Liver (tissue), 9 donors: Measurements from ENCODE around the gene OR10A5. TPM values are rescaled to one million over a fixed set of nuclear protein-coding genes. Genes with fewer than 3 reads are reported as not detected.

Source experiments
- DNase-seq: peaks from one replicate; pipeline ENCODE4 v3.0.0-alpha.2; 2017; ENCODE audit warnings: low spot score
- H3K27ac ChIP-seq, 2 donors: one replicate each; pipeline ENCODE4 v1.7.0; 2013; ENCODE audit warnings: inconsistent platforms in 2 of 2, low read length in 2 of 2, control low read depth in 1 of 2, low read depth in 1 of 2, mild to moderate bottlenecking in 1 of 2
- H3K27me3 ChIP-seq, 4 donors: one replicate each; pipeline versions ENCODE4 v1.6.1 to v1.7.0; 2013; ENCODE audit warnings: low read length in 3 of 4, inconsistent platforms in 1 of 4, mild to moderate bottlenecking in 1 of 4, moderate library complexity in 1 of 4; ENCODE audit not compliant: control insufficient read depth in 4 of 4, insufficient read depth in 4 of 4
- H3K36me3 ChIP-seq, 4 donors: one replicate each; pipeline versions ENCODE4 v1.6.1 to v1.7.0; 2013; ENCODE audit warnings: low read length in 3 of 4, mild to moderate bottlenecking in 3 of 4, low read depth in 1 of 4, moderate library complexity in 1 of 4; ENCODE audit not compliant: control insufficient read depth in 4 of 4, insufficient read depth in 3 of 4
- H3K4me1 ChIP-seq, 4 donors: one replicate each; pipeline versions ENCODE4 v1.6.1 to v1.7.0; 2013; ENCODE audit warnings: low read length in 3 of 4, mild to moderate bottlenecking in 3 of 4, moderate library complexity in 1 of 4; ENCODE audit not compliant: control insufficient read depth in 4 of 4, insufficient read depth in 4 of 4
- H3K4me3 ChIP-seq, 3 donors: one replicate each; pipeline versions ENCODE4 v1.6.1 to v1.7.0; 2013; ENCODE audit warnings: low read length in 3 of 3, control low read depth in 1 of 3, low read depth in 1 of 3, mild to moderate bottlenecking in 1 of 3
- H3K9ac ChIP-seq, 2 donors: one replicate each; pipeline ENCODE4 v1.7.0; 2013; ENCODE audit warnings: low read length in 2 of 2, mild to moderate bottlenecking in 2 of 2, moderate library complexity in 2 of 2, control low read depth in 1 of 2, low read depth in 1 of 2
- H3K9me3 ChIP-seq, 4 donors: one replicate each; pipeline versions ENCODE4 v1.6.1 to v1.7.0; 2013; ENCODE audit warnings: low read length in 3 of 4; ENCODE audit not compliant: control insufficient read depth in 4 of 4
- ATF3 ChIP-seq: IDR thresholded peaks from 2 replicates; pipeline ENCODE4 v1.6.1; 2016; ENCODE audit warnings: antibody characterized with exemption
- EGR1 ChIP-seq, 2 donors: IDR thresholded peaks; 2 replicates each; pipeline ENCODE4 v1.6.1; 2016 to 2018; ENCODE audit warnings: antibody characterized with exemption in 2 of 2, low read depth in 2 of 2
- FOXA1 ChIP-seq: IDR thresholded peaks from 2 replicates; pipeline ENCODE4 v1.6.1; 2016; ENCODE audit warnings: antibody characterized with exemption
- FOXA2 ChIP-seq: IDR thresholded peaks from 2 replicates; pipeline ENCODE4 v1.6.1; 2016; ENCODE audit warnings: antibody characterized with exemption
- GABPA ChIP-seq, 2 donors: IDR thresholded peaks in 1 of 2; conservative IDR thresholded peaks in 1 of 2; 2 replicates each; pipeline ENCODE4 v1.6.1; 2016; ENCODE audit warnings: antibody characterized with exemption in 2 of 2, mild to moderate bottlenecking in 1 of 2, moderate library complexity in 1 of 2
- HNF4A ChIP-seq, 2 donors: conservative IDR thresholded peaks; 2 replicates each; pipeline ENCODE4 v1.6.1; 2016; ENCODE audit warnings: antibody characterized with exemption in 2 of 2, mild to moderate bottlenecking in 2 of 2
- HNF4G ChIP-seq: IDR thresholded peaks from 2 replicates; pipeline ENCODE4 v1.6.1; 2016; ENCODE audit warnings: antibody characterized with exemption
- JUND ChIP-seq, 2 donors: IDR thresholded peaks; 2 replicates each; pipeline ENCODE4 v1.6.1; 2016; ENCODE audit warnings: antibody characterized with exemption in 2 of 2
- MAX ChIP-seq: IDR thresholded peaks from 2 replicates; pipeline ENCODE4 v1.6.1; 2016; ENCODE audit warnings: antibody characterized with exemption
- NR2F2 ChIP-seq: IDR thresholded peaks from 2 replicates; pipeline ENCODE4 v1.6.1; 2016; ENCODE audit warnings: antibody characterized with exemption
- RAD21 ChIP-seq, 2 donors: IDR thresholded peaks; 2 replicates each; pipeline ENCODE4 v1.6.1; 2016; ENCODE audit warnings: antibody characterized with exemption in 2 of 2, mild to moderate bottlenecking in 2 of 2
- REST ChIP-seq: IDR thresholded peaks from 2 replicates; pipeline ENCODE4 v1.6.1; 2016; ENCODE audit warnings: antibody characterized with exemption, mild to moderate bottlenecking
- RXRA ChIP-seq, 2 donors: IDR thresholded peaks; 2 replicates each; pipeline ENCODE4 v1.6.1; 2017 to 2018; ENCODE audit warnings: antibody characterized with exemption in 2 of 2, mild to moderate bottlenecking in 1 of 2
- SP1 ChIP-seq: IDR thresholded peaks from 2 replicates; pipeline ENCODE4 v1.6.1; 2018; ENCODE audit warnings: antibody characterized with exemption, mild to moderate bottlenecking
- YY1 ChIP-seq: IDR thresholded peaks from 2 replicates; pipeline ENCODE4 v1.6.1; 2016; ENCODE audit warnings: antibody characterized with exemption, mild to moderate bottlenecking
- WGBS: extraction: QIAGEN DNeasy Blood & Tissue Kit; methylation state at CpG from one replicate; pipeline ENCODE4 v1.1.7; 2013; 5-methylcytosine and 5-hydroxymethylcytosine counted together
- polyA plus RNA-seq, 2 donors: library from polyadenylated mRNA; stranded (reverse) in 1 of 2; unstranded in 1 of 2; fragments of 200-250 nt in 1 of 2; fragments of >200 nt in 1 of 2; fragmentation: Nextera tagmentation in 1 of 2; extraction: Ambion mirVana in 1 of 2; gene quantifications; one replicate each; pipeline versions ENCODE4 v1.2.1 to v1.2.3, GENCODE V29; 2013 to 2015
- total RNA-seq, 2 donors: library from RNA; depleted of rRNA; stranded (reverse); fragments of >200 nt; gene quantifications; one replicate each; pipeline ENCODE4 v1.2.3, GENCODE V29; 2014
- donor health status: healthy.
- donor health status: healthy.
- donor health status: healthy.
- donor health status: healthy.
- donor health status: healthy.

The OR10A5 gene
- total and polyA plus RNA-seq, 4 donors, result not detected

- no peak for TF ChIP-seq MAX
- TF ChIP-seq HNF4A (conservative IDR thresholded peaks at IDR 0.05), result no peak
Measured at GRCh38 chr11:6889835-6890234, 44.4 kb downstream of the OR10A5 start (continued).

GRCh38 chr11:6892400-6892799 lies 46.9 kb downstream of the OR10A5 start, which contains the start of gene OR2D2:
TSS of gene OR2D2 (minus strand) at chr11:6892500. CDS start at chr11:6892500, 0 bp downstream.
- Histone ChIP-seq H3K27ac (no peak within 1 kb of the TSS), H3K9me3 (no peaks in the 10 kb centered on the region), H3K36me3 (no peaks in the 10 kb centered on the region), H3K9ac (no peak within 1 kb of the TSS), H3K27me3 (peaks cover 0 to 3% (median 0%) of the 10 kb centered on the region in 4 donors), H3K4me1 (no peaks in the 10 kb centered on the region), H3K4me3 (no peak within 1 kb of the TSS)
- TF ChIP-seq YY1, result no peak
- TF ChIP-seq GABPA (IDR thresholded peaks at IDR 0.05 in 1 of 2, conservative IDR thresholded peaks at IDR 0.05 in 1 of 2), result no peak
- no peak for TF ChIP-seq MAX
- no peak for TF ChIP-seq NR2F2
- TF ChIP-seq ATF3, result no peak
- TF ChIP-seq RAD21 (IDR thresholded peaks at IDR 0.05), result no peak
- TF ChIP-seq EGR1 (IDR thresholded peaks at IDR 0.05; ENCODE audit: low read depth in 2 of 2), result no peak
- TF ChIP-seq REST, result no peak
- TF ChIP-seq SP1, result no peak
- no peak for TF ChIP-seq FOXA1
- TF ChIP-seq JUND (IDR thresholded peaks at IDR 0.05), result no peak
- 86% methylated on average over 2 of the region's 2 CpGs for WGBS
- DNase-seq, result no peak

GRCh38 chr11:6894097-6894496 lies 48.6 kb downstream of the OR10A5 start:
- H3K27me3 ChIP-seq, result peaks cover 0 to 2% (median 0%) of the 10 kb centered on the region in 4 donors
- H3K4me1 ChIP-seq, result no peaks in the 10 kb centered on the region
- no peak overlapping the region for H3K9ac ChIP-seq
- H3K36me3 ChIP-seq, result no peaks in the 10 kb centered on the region
- no peak overlapping the region for H3K4me3 ChIP-seq
- H3K9me3 ChIP-seq, result no peaks in the 10 kb centered on the region
- TF ChIP-seq HNF4A (conservative IDR thresholded peaks at IDR 0.05) (no peak), ATF3 (no peak), RXRA (IDR thresholded peaks at IDR 0.05) (no peak), YY1 (no peak), SP1 (no peak), FOXA2 (no peak), HNF4G (no peak), JUND (IDR thresholded peaks at IDR 0.05) (no peak), NR2F2 (no peak), FOXA1 (no peak)
- no peak overlapping the region for H3K27ac ChIP-seq
- DNase-seq, result no peak
